Stimulated activated CD4-positive, alpha-beta T cell treated with anti-CD3 and anti-CD28 coated beads, Interleukin-4, amount 100 ng/mL, for 48 hours (primary cell): ENCODE data around the gene BDH1.
"Not testable (repeated sequence)": the region's sequence is repeated elsewhere in the genome, so short reads cannot be mapped to it uniquely, and the experiment has no call there.

Source experiments
- DNase-seq, 2 donors: peaks; one replicate each; pipeline ENCODE4 v3.0.0-alpha.2; 2020; ENCODE audit warnings: low read depth in 2 of 2

The BDH1 gene

DNA sequence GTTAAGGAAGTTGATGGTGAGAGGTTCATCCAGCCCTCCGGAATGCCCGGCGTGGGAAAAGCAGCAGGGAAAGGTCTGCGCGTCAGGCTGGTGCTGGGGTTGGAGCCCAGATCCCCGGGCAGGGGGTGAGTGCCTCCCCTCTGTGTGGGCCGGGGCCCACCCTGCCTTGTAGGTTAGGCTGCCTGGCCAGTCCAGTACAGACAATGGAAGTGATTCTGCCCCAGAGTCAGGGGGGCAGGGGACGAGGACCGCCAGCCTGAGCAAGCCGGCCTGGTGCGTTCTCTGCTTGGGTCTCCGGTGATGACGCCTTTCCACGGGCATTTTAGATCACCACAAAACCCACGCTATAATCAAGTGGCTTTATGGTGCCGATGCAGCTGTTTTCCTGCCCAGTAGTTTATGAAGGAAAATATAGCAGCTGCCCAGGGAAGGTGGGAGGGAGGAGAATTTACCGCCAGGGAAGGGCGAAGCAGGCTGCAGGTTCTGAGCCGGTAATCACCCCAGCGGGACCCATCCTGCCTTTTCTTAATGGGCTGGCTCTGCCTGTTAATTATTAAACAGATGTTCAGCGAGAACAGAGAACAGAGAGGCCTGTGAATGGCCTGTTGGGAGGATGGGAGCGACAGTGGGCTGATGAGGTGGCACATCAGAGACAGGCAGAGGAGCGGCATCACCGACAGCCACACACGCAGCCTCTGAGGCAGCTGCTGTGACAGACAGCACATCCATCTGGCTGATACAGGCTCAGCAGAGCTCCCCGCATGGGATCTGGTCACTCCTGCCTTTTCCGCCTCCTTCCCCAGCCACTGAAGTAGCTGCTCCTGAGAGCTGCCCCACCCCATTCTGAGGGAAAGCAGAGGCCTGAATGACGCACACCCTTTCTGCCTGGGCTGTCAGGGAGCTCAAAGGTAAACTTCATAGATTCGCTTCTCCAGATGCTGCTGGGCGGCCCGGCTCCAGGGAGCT is 35.2 kb downstream of the BDH1 start:
- DNase-seq: no peak

GRCh38 chr3:197519801-197520211 is 36.0 kb downstream of the BDH1 start:
- no peak for DNase-seq

GRCh38 chr3:197518881-197519421 is 36.8 kb downstream of the BDH1 start:
- DNase-seq: no peak

- DNase-seq: not testable (repeated sequence)
Measured at GRCh38 chr3:197517922-197518683, 37.7 kb downstream of the BDH1 start.

DNA sequence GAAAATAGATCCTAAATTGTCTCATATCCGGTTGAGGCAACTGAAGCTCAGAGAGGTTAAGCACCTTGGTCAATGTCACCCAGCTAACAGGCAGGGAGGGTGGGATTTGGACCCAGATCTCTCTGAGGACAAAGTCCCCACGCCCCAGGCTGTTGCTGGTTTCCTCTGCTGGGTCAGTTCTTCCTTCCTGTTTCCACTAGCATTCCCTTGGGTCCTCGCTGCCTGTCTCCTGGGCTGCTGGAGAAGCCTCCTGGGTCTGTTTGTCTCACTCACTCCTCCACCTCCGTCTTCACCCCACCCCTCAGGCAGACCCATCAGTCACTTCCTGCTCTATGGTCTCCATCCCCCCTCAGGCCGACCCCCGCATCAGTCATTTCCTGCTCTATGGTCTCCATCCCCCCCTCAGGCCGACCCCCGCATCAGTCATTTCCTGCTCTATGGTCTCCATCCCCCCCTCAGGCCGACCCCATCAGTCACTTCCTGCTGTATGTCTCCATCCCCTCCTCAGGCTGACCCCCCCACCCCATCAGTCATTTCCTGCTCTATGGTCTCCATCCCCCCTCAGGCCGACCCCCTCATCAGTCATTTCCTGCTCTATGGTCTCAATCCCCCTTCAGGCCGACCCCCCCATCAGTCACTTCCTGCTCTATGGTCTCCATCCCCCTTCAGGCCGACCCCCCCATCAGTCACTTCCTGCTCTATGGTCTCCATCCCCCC is 38.7 kb downstream of the BDH1 start:
- not testable (repeated sequence) for DNase-seq

GRCh38 chr3:197516517-197516889 is 39.3 kb downstream of the BDH1 start:
- DNase-seq: peak; percentile 50 to 52

GRCh38 chr3:197514786-197515355 is 40.9 kb downstream of the BDH1 start:
- no peak for DNase-seq

DNA sequence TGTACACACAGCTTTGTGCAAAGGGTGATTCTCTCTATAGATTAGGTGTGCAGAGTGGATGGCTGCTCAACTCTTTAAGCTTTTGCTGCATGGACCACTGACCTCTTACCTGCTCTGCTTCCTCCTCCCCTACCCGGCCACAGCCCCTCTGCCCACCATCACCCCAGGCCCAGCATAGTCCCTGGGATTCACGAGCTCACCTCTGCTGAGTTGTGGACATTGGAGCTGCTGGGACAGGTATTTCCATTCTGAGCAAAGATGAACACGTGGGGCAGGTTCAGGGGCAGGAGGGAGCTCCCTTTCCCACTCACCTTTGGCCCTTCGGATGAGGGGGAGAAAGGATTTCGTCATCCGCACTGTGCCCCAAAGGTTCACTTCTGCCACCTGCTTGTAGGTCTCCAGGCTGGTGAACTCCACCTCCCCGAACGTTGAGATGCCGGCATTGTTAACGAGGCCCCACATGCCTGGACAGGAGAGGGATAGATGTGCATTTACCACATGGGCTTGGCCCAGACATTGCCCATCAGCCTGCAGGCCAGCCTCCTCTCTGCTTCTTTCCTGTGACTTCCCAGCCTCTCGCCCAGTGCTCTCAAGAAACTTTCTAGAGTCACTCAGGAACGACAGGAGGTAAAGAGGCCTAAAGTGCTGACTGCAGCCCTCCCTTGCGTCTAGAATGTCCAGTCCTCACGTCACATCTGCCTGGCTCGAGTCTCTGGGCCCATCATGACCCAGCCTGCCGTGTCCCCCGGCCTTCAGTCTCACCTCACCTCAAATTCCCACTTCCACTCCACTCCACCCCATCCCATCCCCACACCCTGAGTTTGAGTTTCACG is 41.6 kb downstream of the BDH1 start:
- DNase-seq: no peak

- no peak for DNase-seq
Measured at GRCh38 chr3:197512691-197513571, 42.8 kb downstream of the BDH1 start.

DNA sequence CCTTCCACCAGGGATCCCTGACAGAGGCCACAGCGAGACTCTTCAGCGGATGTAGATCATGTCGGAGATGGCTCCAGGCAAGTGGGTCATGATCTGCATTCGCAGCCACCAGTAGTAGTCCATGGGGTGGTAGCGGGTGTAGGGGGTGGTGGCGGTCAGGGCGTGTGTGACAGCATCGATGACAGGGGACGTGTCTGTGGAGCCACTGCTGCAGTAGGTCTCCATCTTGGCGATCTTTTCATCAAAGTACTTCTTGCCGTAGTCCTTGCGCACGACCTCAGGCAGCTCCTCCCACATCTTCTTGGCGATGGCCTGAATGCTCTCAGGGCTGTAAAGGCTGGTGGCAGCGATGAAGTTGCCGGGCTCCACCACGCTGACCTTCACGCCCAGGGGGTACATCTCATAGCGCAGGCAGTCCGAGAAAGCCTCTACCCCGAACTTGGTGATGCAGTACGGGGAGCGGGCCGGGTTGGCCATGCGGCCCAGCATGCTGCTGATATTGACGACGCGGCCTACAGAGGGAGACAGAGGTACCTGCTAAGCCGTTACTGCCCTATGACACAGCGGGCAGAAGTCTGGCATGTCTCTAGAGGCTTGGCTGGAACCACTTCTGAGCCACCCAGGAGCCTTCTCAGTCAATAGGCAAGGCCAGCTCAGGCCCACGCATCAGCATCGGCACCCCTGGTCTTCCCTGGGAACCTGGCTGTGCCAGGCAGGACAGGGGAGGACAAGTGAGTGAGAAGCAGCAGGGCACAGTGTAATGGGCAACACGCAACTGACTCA is 43.7 kb downstream of the BDH1 start:
- DNase-seq: no peak

DNA sequence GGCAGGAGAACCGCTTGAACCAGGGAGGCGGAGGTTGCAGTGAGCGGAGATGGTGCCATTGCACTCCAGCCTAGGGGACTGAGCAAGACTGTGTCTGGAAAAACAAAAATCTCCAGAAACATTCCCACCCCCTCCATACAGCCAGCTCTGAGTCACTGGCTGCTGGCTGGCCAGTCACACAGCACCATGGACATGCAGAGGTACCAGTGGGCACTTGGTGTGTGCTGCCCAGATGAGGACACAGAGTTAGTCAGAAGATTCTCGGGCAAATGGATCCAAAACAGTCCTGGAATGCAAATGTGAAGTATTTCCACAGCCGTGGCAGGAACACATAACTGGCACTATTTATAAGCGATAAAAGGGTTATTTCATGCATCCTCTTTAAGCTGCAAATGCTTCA is 44.6 kb downstream of the BDH1 start:
- DNase-seq: no peak

DNA sequence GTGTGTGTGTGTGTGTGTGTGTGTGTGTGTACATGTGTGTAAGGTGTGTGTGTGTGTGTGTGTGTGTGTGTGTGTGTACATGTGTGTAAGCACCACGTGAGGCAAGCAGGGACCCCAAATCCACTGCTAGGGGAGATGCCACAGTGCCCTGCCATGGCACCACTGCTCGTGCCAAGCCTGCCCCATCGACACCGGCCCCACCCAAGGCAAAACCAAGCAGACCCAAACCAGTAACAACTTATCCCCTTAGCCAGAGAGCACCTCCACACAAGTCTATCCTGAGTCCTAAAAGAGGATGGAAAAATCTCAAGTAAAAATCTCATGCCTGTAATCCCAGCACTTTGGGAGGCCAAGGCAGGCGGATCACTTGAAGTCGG is 45.1 kb downstream of the BDH1 start:
- no peak for DNase-seq

GRCh38 chr3:197508924-197509775 is 46.6 kb downstream of the BDH1 start:
- no peak for DNase-seq

- DNase-seq: no peak
Measured at GRCh38 chr3:197508461-197508860, 47.3 kb downstream of the BDH1 start.

- no peak for DNase-seq
Measured at GRCh38 chr3:197508051-197508451, 47.7 kb downstream of the BDH1 start.

- no peak for DNase-seq
Measured at GRCh38 chr3:197507541-197507940, 48.2 kb downstream of the BDH1 start.

GRCh38 chr3:197507081-197507480 is 48.7 kb downstream of the BDH1 start:
- DNase-seq: no peak
